GM19099 (cell line): ENCODE measurements around the gene KCNQ1.

Experiments
- POLR2A ChIP-seq: IDR thresholded peaks from 3 replicates; pipeline ENCODE4 v1.6.1; 2011; ENCODE audit warnings: low read depth; ENCODE audit not compliant: insufficient read length; ENCODE audit errors: extremely low read depth

KCNQ1 gene

DNA sequence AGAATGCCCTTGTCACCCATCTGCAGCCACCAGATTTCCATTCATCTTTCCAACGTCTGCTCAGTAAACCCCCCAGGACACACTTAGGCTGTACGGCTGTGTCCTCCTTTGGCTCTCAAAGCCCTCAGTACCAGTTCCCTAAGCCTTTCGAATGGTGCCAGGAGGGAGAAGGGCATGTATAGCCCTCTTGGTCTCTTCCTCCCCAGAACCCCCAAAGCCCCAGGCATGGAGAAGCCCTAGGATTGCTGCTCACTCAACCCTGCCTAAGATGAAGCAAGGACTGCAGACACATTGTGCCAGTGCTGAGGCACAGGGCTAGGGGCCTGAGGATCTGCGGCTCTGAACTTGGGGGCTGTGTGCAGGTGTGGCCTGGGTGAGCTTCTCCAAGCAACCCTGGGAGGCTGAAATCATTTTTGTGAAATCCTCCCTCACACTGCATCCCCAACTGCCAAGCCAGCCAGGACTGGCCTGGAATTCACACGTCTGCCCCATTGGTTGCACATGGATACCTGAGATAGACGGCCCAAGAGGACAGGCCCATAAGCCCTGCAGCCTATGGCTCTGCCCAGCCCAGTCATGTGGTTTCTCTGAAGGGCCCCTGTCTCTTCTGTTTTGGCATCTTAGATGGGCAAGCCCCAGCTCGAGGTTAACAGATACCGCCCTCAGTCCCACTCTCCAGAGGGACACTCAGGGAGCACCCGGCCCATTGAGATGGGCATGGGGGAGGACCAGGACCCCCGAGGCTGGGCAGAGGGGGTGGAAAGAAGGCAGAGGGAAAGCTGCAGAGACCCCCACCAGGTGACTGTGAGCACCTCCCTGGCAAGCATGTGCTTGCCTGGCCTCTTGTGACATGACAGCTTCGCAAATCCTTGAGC, 221.0 kb downstream of the KCNQ1 start:
- TF ChIP-seq POLR2A: no peak

DNA sequence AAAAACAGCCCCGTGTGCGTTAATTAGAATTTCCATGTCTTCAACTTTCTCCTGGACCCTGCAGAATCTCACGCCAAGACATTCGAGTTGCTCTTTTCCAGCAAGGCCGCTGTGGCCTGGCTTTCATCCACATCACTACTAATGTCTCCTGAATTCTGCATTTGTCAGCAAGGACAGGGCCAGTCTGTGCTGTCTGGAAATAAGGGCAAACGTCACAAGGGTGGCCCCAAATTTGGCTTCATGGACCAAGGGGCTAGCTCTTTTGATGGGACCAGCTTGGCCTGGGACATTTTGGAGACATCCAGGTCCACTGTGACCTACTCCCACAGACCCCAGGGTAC, 221.6 kb downstream of the KCNQ1 start:
- TF ChIP-seq POLR2A: no peak

DNA sequence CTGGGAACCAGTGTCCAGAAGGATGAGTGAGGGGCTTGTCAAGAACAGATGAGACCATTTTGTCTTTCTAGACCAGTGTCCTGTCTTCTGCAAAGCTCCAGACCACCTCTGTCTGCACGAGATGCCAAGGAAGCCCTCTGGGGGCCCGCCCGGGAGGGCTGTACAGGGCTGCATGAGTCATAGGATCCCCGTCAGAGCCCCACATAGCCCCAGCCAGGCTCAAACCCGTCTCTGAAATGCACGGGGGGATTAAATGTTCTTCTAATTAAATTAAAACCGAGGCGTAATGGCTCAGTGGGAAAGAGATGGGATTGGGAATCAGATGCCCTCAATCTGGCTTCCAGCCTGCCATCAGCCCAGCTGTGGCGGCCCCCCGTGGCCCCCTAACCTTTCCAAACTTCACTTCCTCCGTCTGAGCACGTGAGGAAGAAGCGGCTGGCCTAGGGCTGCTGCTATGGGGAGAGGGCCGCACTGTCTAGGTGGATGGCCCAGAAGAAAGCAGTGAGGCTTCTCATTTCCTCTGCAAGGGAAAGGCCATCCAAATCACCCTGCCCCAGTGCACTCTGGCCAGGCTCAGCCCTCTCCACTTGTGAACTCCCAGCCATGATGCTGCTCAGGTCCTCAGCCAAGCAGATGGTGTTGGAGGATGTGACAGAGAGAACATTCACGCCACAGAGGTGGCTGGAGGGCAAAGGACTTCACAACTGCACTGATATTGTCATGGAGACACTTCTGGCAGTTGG, 222.2 kb downstream of the KCNQ1 start:
- no peak for TF ChIP-seq POLR2A

DNA sequence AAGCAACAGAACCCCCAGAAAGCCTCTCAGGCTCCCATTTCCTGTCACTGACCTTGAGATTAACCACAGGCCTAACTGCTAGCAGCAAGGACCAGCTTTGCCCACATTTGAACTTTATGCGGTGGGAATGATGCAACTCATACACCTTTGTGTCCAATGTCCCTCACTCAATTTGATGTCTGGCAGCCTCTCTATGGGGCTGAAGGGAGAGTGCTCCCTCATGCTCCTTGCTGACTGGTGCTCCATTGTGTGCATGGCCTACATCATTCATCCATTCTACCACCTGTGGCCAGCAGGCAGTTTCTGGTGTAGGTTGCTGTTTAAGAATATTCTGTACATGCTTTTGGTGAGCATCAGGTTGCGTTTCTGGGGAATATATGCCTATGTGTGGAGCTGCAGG, 223.1 kb downstream of the KCNQ1 start:
- no peak for TF ChIP-seq POLR2A

DNA sequence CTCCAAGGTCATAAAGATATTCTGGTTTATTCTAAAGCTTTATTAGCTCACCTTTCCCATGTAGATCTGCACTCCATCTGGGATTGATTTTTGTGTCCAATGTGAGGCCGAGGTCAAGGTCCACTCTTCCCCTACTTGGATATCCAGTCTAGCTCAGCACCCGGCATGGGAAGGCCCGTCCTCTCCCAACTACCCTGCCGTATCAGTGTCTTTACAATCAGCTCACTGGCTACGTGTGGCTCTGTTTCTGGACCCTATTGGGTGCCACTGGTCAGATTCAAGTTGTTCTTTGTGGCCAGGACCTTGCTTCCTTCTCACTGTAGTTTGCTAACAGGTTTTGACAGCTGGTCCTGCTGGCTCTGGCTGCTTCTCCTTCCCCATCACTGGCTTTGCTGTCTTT, 224.1 kb downstream of the KCNQ1 start:
- TF ChIP-seq POLR2A: no peak

DNA sequence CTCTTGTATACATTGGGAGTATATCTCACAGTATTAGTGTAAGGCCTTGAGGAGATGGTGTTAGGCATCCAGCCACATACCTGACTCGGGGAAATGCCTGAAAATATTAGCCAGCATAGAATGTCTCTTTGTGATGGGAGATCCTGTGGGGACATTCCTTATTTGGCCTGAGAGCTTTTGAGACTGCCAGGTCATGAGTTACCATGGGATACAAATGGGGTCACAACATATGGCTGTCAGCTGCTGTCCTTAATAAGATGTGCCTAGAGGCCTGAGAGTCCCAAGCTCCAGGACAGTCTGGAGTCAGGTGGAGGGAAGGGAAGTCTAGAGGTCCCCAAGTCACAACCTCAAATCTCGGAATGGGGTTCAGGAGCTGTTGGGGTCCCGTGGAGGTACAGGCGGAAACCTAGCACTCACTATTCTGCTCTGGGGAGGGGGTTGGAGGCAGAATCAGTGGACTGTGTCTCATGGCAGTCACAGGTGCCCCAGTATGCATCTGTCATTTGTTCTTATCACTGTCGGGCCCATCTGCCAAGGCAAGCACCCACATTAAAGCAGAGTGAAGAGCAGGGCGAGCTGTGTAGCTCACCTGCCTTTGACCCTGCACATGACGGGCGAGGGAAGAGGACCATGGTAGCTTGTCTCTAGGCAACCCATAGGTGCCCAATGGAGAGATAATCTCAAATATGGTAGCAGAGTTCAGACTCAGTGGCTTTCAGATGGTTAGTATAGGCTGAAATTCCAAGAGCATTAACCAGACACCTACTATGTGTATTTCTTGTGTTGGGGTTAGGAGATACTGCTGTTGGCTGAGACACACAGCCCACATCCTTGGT, 225.0 kb downstream of the KCNQ1 start:
- TF ChIP-seq POLR2A: no peak

DNA sequence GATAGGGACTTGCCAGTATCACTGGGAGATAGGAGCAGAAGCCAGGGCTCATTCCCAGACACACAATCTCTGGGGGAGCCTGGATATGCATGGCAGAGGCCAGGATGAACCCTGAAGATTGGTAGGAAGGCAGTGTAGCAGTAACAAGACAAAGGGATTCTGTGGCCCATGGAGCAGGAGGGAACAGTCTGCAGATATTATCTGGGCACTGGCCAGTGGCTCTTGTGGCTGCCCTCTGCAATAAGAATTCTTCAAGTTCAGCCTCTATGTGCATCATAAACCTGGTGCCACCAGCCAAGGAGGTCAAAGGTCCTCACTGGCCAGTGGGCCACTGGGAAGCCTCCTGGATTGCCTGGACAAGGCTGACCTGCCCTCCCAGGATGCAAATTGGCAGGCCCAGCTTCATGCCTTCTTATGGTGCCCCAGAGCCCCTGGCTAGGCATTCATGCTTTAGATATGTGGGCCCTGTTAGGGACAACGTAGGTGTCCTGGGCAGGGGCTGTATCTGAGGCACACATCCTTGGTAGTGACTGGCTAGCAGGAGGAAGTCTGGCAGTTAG, 225.8 kb downstream of the KCNQ1 start:
- no peak for TF ChIP-seq POLR2A

DNA sequence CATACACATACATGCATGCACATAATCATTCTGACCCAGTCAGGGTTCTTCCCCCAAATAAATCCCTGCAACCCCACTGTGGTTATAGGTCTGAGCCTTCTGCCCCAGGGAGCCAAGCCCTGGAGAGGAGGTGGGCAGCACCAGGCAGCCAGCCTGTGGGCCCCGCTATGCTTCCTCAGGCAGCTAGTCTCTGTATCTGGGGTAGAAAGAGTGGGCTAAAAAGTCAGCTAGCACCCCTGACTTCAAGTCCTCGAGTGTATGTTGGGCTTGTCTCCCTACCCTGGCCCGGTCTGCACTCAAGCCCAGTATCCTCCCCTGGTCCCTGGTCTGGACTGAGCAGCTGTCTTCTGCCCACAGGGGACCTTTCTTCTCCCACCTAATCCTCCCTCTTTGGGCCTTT, 226.9 kb downstream of the KCNQ1 start:
- no peak for TF ChIP-seq POLR2A

DNA sequence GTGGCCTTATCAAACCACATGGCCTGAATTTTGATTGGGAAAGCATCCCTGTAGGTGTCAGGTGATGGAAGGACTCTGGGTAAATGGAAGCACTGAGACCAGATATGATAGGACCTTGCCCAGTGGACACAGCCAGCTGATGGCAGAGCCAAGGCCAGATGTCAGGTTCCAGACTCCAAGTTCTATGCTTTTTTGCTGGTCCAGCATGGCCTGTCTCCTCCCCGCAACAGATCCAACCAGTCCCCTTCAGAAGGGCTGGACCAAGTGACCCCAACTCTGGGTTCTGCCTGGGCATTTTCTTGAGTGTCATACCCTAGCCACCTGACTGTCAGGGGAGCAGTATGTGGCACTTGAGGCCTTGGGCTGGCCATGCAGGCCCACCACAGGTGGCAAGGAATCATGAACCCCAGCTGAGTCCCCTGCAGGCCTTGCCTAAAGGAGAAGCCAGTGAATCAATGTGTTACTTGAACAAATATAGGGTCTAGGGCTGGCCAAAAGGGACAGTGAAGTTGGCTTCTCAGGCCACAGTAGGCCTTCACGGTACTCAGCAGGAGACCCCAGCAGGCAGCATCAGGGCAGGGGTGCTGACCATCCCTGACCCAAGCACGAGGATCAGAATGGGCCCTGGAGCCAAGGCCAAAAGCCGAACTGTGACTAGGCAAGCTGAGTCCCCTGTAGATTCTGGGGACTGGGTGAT, 227.9 kb downstream of the KCNQ1 start:
- no peak for TF ChIP-seq POLR2A

DNA sequence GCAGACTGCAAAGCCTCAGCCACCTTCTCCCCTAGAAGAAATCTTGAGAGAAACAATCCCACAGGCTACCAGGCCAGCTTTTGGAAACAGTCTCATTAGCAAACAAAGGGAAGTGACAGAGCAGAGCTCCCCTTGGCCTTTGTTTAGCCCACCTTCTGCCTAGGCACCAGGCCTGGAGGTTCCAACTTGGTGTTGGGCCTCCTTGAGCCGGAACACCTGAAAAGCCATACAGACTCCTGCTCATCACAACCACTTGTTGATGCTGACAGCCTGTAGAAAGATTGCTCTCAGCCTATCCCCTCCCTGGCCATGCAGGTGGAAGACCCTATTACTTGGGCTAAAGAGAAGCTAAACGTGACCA, 228.4 kb downstream of the KCNQ1 start:
- no peak for TF ChIP-seq POLR2A

DNA sequence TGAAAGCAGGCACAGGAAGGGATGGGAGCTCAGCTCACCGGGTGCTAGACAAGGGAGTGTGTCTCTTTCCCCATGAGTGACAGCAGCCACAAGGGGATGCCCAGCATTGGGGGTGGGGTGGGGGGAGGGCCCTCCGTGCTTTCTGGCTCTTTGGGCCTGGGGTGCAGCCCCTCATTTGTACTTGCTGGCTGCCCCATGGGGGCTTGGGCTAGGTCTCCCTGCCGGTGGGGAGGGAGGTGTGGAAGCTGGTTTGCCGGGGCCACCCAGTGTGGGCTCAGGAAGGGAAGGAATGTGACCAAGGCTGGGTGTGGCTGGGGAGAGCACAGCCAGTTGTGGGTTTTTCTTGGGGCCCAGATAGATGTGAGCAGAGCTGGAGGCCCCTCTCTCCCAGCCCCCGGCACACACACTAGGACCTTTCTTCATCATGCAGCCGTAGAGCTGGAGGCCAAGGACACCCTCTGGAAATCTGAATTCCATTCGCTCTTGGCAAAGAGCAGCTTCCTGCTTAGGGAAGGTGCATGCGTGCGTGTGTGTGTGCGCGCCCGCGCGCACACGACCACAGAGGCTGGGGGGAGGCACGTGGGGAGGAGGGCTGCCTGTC, 229.2 kb downstream of the KCNQ1 start:
- TF ChIP-seq POLR2A: no peak

DNA sequence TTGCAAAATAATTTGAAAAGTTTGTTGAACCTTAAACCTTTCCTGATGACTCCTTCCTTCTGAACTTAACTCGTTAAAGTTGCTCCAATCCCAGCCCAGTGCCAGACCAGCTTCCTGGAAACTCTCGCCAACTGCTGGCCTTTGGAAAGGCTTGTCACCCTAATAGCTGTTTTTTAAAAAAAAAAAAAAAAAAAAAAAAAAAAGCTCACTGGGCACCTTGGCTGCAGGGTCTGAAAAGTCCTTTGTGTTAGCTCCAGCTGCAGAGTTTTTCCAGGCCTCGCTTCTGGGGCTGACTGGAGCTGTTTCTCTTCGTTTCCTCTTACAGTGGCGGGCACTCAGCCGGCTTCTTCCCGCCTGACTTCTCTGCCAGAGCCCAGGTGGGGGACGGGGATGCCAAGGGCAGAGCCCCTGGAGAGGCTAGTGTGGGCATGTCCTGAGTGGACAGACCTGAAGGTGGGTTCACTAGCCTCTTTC, 229.9 kb downstream of the KCNQ1 start:
- no peak for TF ChIP-seq POLR2A

DNA sequence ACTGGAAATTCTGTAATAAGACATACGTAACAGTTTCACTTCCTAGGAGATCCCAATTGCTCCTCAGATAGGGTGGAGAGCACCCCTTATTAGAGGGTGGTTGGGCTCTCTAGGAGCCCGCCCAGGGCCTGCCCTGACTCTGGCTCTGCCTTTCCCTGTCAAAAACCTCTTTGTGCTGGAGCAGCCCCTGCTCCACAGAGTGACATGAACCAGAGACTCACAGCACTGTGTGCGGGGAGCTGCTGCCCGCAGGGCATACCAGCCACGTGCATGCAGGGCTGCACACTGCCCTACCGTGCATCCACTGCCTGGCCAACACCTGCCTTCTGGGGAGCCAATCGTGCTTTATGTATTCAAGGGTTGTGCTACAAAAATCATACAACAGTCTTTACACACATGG, 230.7 kb downstream of the KCNQ1 start:
- TF ChIP-seq POLR2A: no peak

DNA sequence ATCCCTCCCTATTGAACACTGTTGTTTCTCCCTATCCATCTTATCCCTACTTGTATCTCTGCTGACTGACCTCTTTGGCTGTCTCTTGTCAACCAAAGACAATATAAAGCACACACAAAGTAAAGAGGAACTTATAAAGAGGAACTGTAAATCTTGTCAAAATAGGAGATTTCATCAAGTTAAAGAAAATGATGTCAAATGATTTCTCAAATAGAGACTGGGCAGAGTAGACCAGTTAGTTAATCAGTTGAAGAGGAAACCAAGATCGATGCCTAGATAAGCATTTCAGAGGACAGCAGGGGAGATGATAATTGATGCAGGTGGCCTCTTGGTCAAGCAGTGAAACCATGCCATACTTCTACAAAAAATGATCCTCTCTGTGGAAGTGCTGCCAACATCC, 232.3 kb downstream of the KCNQ1 start:
- no peak for TF ChIP-seq POLR2A
